GM12875 (cell line): ENCODE results near the gene PSD.

Source experiments
- H3K4me3 ChIP-seq: one replicate; pipeline ENCODE4 v1.5.1; 2011; ENCODE audit warnings: low read depth, low read length, control low read depth
- CTCF ChIP-seq: IDR thresholded peaks from 2 replicates; pipeline ENCODE4 v1.5.1; 2011; ENCODE audit warnings: low read depth, mild to moderate bottlenecking, control low read depth, inconsistent platforms, low read length, moderate library complexity, borderline replicate concordance; ENCODE audit not compliant: insufficient read depth

The PSD gene

GRCh38 chr10:102452672-102453340, 34.2 kb upstream of the PSD start:
- no peak overlapping the region for H3K4me3 ChIP-seq
- no peak for TF ChIP-seq CTCF

- peak within 1 kb of the TSS; percentile 77 for H3K4me3 ChIP-seq
- TF ChIP-seq CTCF, result no peak
Measured at GRCh38 chr10:102451105-102451969, 32.8 kb upstream of the PSD start, which contains the start of gene C10orf95. TSS of gene C10orf95 (minus strand) at chr10:102451543. CDS start at chr10:102451093, 450 bp downstream.

- no peak for TF ChIP-seq CTCF
- H3K4me3 ChIP-seq, result peak overlapping the region; percentile 77
Measured at GRCh38 chr10:102450374-102451104, 32.0 kb upstream of the PSD start.

- TF ChIP-seq CTCF, result no peak
- peak overlapping the region; percentile 77 for H3K4me3 ChIP-seq
Measured at GRCh38 chr10:102450124-102450373, 31.5 kb upstream of the PSD start.

- no peak for TF ChIP-seq CTCF
Measured at GRCh38 chr10:102449321-102450123, 30.9 kb upstream of the PSD start.

GRCh38 chr10:102444851-102445250, 26.3 kb upstream of the PSD start:
- TF ChIP-seq CTCF, result no peak
- H3K4me3 ChIP-seq, result no peak overlapping the region

More at GRCh38 chr10:102449321-102450123, 30.9 kb upstream of the PSD start:
- H3K4me3 ChIP-seq, result peak overlapping the region; percentile 77
